SK-N-SH (cell line): ENCODE results near the gene TNRC6C.

Source experiments
- CTCF ChIP-seq: fragments of 200-600 bp; sonication (generic); IDR thresholded peaks from 2 replicates; pipeline ENCODE4 v1.6.1; 2017; ENCODE audit warnings: antibody characterized with exemption, mild to moderate bottlenecking, moderate library complexity
- EP300 ChIP-seq, 2 experiments: IDR thresholded peaks; 2 replicates each; pipeline versions ENCODE4 v1.4.0 to v1.6.1; 2012; ENCODE audit warnings: borderline replicate concordance in 1 of 2, low read depth in 1 of 2, low read length in 1 of 2
- FOSL2 ChIP-seq: IDR thresholded peaks from 2 replicates; pipeline ENCODE4 v1.4.0; 2012; ENCODE audit warnings: low read depth, mild to moderate bottlenecking, moderate library complexity, borderline replicate concordance
- GATA2 ChIP-seq: sonication (generic); formaldehyde crosslinking; IDR thresholded peaks from 2 replicates; pipeline ENCODE4 v1.5.0; 2020; ENCODE audit warnings: mild to moderate bottlenecking, missing genetic modification reagents
- MAX ChIP-seq: IDR thresholded peaks from 2 replicates; pipeline ENCODE4 v1.4.0; 2012; ENCODE audit warnings: low read depth
- MXI1 ChIP-seq: IDR thresholded peaks from 2 replicates; pipeline ENCODE4 v1.6.1; 2012; ENCODE audit warnings: mild to moderate bottlenecking, low read depth, low read length, improper control_type of control experiment
- POLR2AphosphoS5 ChIP-seq: IDR thresholded peaks from 2 replicates; pipeline ENCODE4 v1.6.1; 2012; ENCODE audit warnings: low read depth, low read length
- REST ChIP-seq: IDR thresholded peaks from 2 replicates; pipeline ENCODE4 v1.6.1; 2012; ENCODE audit warnings: mild to moderate bottlenecking, low read depth, low read length, moderate library complexity
- RXRA ChIP-seq: IDR thresholded peaks from 2 replicates; pipeline ENCODE4 v1.4.0; 2012; ENCODE audit warnings: low read depth, mild to moderate bottlenecking, borderline replicate concordance
- YY1 ChIP-seq: IDR thresholded peaks from 2 replicates; pipeline ENCODE4 v1.4.0; 2012; ENCODE audit warnings: low read depth, mild to moderate bottlenecking
- TF ChIP-seq, protein P1 (sequence below): IDR thresholded peaks from 2 replicates; pipeline ENCODE4 v1.4.0; 2012; ENCODE audit warnings: low read depth, borderline replicate concordance
- TF ChIP-seq, protein P2 (sequence below): fragments of 150-350 bp; IDR thresholded peaks from 2 replicates; pipeline ENCODE4 v1.6.1; 2017; ENCODE audit warnings: antibody characterized with exemption, low read length, low read depth, borderline replicate concordance

GRCh38 chr17:78089576-78090281, 131.2 kb downstream of the TNRC6C start:
- TF ChIP-seq CTCF (no peak), EP300 (IDR thresholded peaks at IDR 0.05; ENCODE audit: borderline replicate concordance in 1 of 2, low read depth in 1 of 2, low read length in 1 of 2) (no peak), FOSL2 (no peak), REST (no peak), YY1 (no peak), POLR2AphosphoS5 (no peak), RXRA (no peak), GATA2 (CRISPR knock-in tag) (no peak), MAX (no peak), MXI1 (no peak)
- TF ChIP-seq, protein P1, sequence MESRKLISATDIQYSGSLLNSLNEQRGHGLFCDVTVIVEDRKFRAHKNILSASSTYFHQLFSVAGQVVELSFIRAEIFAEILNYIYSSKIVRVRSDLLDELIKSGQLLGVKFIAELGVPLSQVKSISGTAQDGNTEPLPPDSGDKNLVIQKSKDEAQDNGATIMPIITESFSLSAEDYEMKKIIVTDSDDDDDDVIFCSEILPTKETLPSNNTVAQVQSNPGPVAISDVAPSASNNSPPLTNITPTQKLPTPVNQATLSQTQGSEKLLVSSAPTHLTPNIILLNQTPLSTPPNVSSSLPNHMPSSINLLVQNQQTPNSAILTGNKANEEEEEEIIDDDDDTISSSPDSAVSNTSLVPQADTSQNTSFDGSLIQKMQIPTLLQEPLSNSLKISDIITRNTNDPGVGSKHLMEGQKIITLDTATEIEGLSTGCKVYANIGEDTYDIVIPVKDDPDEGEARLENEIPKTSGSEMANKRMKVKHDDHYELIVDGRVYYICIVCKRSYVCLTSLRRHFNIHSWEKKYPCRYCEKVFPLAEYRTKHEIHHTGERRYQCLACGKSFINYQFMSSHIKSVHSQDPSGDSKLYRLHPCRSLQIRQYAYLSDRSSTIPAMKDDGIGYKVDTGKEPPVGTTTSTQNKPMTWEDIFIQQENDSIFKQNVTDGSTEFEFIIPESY, result no peak
- TF ChIP-seq, protein P2, sequence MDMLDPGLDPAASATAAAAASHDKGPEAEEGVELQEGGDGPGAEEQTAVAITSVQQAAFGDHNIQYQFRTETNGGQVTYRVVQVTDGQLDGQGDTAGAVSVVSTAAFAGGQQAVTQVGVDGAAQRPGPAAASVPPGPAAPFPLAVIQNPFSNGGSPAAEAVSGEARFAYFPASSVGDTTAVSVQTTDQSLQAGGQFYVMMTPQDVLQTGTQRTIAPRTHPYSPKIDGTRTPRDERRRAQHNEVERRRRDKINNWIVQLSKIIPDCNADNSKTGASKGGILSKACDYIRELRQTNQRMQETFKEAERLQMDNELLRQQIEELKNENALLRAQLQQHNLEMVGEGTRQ, result no peak
